ENCODE results near the gene C1QTNF6. TPM values are rescaled to one million over a fixed set of nuclear protein-coding genes. Genes with fewer than 3 reads are reported as not detected.

The C1QTNF6 gene
- total and polyA plus RNA-seq, 2 donors (not counting 3 experiments of a cell fraction or from before 2014, with no cell fraction given) = 20.2 to 27.6 TPM

DNA sequence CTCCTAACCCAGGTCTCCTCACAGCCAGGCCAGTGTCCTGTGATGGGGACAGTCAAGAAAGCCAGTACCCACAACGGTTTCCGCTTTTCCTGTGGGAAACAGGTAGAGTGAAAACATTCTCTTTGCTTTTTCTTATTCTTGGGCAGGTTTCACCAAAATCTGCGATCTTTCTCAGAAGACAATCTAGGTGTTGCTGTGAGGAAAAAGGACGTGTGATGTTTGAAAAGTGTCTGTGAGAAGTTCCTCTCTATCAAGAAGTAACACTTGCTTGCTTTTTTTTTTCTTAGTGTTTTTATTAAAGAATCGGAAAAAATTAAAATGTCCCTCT lies 29.1 kb downstream of the C1QTNF6 start:
- TF ChIP-seq, protein P1, sequence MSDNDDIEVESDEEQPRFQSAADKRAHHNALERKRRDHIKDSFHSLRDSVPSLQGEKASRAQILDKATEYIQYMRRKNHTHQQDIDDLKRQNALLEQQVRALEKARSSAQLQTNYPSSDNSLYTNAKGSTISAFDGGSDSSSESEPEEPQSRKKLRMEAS (IDR thresholded peaks at IDR 0.05; ENCODE audit: insufficient read depth, insufficient read length) = no peak
- FAIRE-seq (no peak), DNase-seq (ENCODE audit: low read depth, low spot score) (no peak)
- Histone ChIP-seq H4K20me1 (replicated peaks; ENCODE audit: control insufficient read depth, extremely low read depth, insufficient read depth, low read length) (no peaks in the 10 kb centered on the region), H2AFZ (ENCODE audit: low read depth, low read length) (no peak overlapping the region), H3K36me3 (ENCODE audit: control insufficient read depth in 2 of 2, extremely low read depth in 1 of 2, insufficient read depth in 2 of 2, low read length in 2 of 2) (no peaks in the 10 kb centered on the region), H3K27me3 (ENCODE audit: control insufficient read depth in 2 of 2, insufficient read depth in 2 of 2, low read length in 2 of 2) (no peaks in the 10 kb centered on the region), H3K9ac (replicated peaks; ENCODE audit: extremely low read depth, insufficient read depth, low read length) (no peak overlapping the region), H3K9me1 (replicated peaks; ENCODE audit: control insufficient read depth, extremely low read depth, insufficient read depth, low read length) (no peaks in the 10 kb centered on the region), H3K27ac (ENCODE audit: insufficient read depth, low read depth, low read length) (no peak overlapping the region), H3K4me2 (ENCODE audit: insufficient read depth, low read length) (no peak overlapping the region), H3K9me3 (replicated peaks; ENCODE audit: control insufficient read depth, insufficient read depth, low read length) (no peaks in the 10 kb centered on the region), H3K4me1 (ENCODE audit: control insufficient read depth, extremely low read depth, insufficient read depth, low read length) (no peaks in the 10 kb centered on the region), H3K4me3 (replicated peaks in 1 of 3; ENCODE audit: insufficient read depth in 1 of 3, low read depth in 1 of 3, low read length in 3 of 3) (no peak overlapping the region), H3K79me2 (ENCODE audit: control insufficient read depth, insufficient read depth, low read length) (no peaks in the 10 kb centered on the region)
- BruUV-seq (replicated peaks) = no TSS peak
- dilution Hi-C loops (cut with MboI; ENCODE audit: extremely low pct_ligation_motif_present, low sequenced_read_pairs) = no loop called here
- intact Hi-C loops (cut with micrococcal nuclease) = no loop called here
- CTCF ChIA-PET = no interaction called here
- POLR2A ChIA-PET = no interaction called here

- Histone ChIP-seq H3K4me3 (replicated peaks in 1 of 3; ENCODE audit: insufficient read depth in 1 of 3, low read depth in 1 of 3, low read length in 3 of 3) (no peak overlapping the region), H3K4me1 (ENCODE audit: control insufficient read depth, extremely low read depth, insufficient read depth, low read length) (no peaks in the 10 kb centered on the region), H3K27me3 (ENCODE audit: control insufficient read depth in 2 of 2, insufficient read depth in 2 of 2, low read length in 2 of 2) (no peaks in the 10 kb centered on the region), H2AFZ (ENCODE audit: low read depth, low read length) (no peak overlapping the region), H4K20me1 (replicated peaks; ENCODE audit: control insufficient read depth, extremely low read depth, insufficient read depth, low read length) (no peaks in the 10 kb centered on the region), H3K9me3 (replicated peaks; ENCODE audit: control insufficient read depth, insufficient read depth, low read length) (no peaks in the 10 kb centered on the region), H3K27ac (ENCODE audit: insufficient read depth, low read depth, low read length) (no peak overlapping the region), H3K9ac (replicated peaks; ENCODE audit: extremely low read depth, insufficient read depth, low read length) (no peak overlapping the region), H3K9me1 (replicated peaks; ENCODE audit: control insufficient read depth, extremely low read depth, insufficient read depth, low read length) (no peaks in the 10 kb centered on the region), H3K4me2 (ENCODE audit: insufficient read depth, low read length) (no peak overlapping the region), H3K36me3 (ENCODE audit: control insufficient read depth in 2 of 2, extremely low read depth in 1 of 2, insufficient read depth in 2 of 2, low read length in 2 of 2) (no peaks in the 10 kb centered on the region), H3K79me2 (ENCODE audit: control insufficient read depth, insufficient read depth, low read length) (no peaks in the 10 kb centered on the region)
- FAIRE-seq = no peak
- DNase-seq (ENCODE audit: low read depth, low spot score) = no peak
- intact Hi-C loops (cut with micrococcal nuclease) = no loop called here
- CTCF ChIA-PET = interaction anchor here (0.7 to 1.6 kb wide), 2 partner anchors 42 to 111 kb away, joined by 3 to 7 read pairs; no protein-coding TSS in a partner anchor
- POLR2A ChIA-PET = no interaction called here
- BruUV-seq (replicated peaks) = no TSS peak
- TF ChIP-seq EZH2 (IDR thresholded peaks at IDR 0.05; ENCODE audit: borderline replicate concordance, low read depth, low read length, severe bottlenecking) (no peak), GATA2 (IDR thresholded peaks at IDR 0.05; ENCODE audit: insufficient read depth, insufficient read length, low read depth, low read length) (no peak), POLR2A (IDR thresholded peaks at IDR 0.05; ENCODE audit: low read depth, low read length) (no peak)
- TF ChIP-seq, protein P1 (IDR thresholded peaks at IDR 0.05; ENCODE audit: insufficient read depth, insufficient read length) = no peak
- TF ChIP-seq, protein P2, sequence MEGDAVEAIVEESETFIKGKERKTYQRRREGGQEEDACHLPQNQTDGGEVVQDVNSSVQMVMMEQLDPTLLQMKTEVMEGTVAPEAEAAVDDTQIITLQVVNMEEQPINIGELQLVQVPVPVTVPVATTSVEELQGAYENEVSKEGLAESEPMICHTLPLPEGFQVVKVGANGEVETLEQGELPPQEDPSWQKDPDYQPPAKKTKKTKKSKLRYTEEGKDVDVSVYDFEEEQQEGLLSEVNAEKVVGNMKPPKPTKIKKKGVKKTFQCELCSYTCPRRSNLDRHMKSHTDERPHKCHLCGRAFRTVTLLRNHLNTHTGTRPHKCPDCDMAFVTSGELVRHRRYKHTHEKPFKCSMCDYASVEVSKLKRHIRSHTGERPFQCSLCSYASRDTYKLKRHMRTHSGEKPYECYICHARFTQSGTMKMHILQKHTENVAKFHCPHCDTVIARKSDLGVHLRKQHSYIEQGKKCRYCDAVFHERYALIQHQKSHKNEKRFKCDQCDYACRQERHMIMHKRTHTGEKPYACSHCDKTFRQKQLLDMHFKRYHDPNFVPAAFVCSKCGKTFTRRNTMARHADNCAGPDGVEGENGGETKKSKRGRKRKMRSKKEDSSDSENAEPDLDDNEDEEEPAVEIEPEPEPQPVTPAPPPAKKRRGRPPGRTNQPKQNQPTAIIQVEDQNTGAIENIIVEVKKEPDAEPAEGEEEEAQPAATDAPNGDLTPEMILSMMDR (IDR thresholded peaks at IDR 0.05; ENCODE audit: extremely low read depth in 1 of 2, insufficient read depth in 1 of 2, low read depth in 1 of 2, low read length in 2 of 2) = no peak
- dilution Hi-C loops (cut with MboI; ENCODE audit: extremely low pct_ligation_motif_present, low sequenced_read_pairs) = no loop called here
Measured at GRCh38 chr22:37157516-37158285, 30.3 kb downstream of the C1QTNF6 start.

Measured in endothelial cell of umbilical vein (primary cell).